ENCODE data around the gene PTS.
"Not testable (repeated sequence)": the region's sequence is repeated elsewhere in the genome, so short reads cannot be mapped to it uniquely, and the experiment has no call there.

Gene PTS

GRCh38 chr11:112185883-112186282 is 40.3 kb upstream of the PTS start:
- H3K4me3 ChIP-seq (ENCODE audit: low read depth, low read length): no peak overlapping the region
- in situ Hi-C loops (cut with HindIII; ENCODE audit: low sequenced_read_pairs): no loop called here
- no peak for TF ChIP-seq CTCF (IDR thresholded peaks at IDR 0.05; ENCODE audit: low read depth, low read length, missing control alignments)
- no peak for DNase-seq (ENCODE audit: low read depth)

GRCh38 chr11:112186304-112186703 is 39.9 kb upstream of the PTS start:
- in situ Hi-C loops (cut with HindIII; ENCODE audit: low sequenced_read_pairs): no loop called here
- DNase-seq (ENCODE audit: low read depth): no peak
- no peak for TF ChIP-seq CTCF (IDR thresholded peaks at IDR 0.05; ENCODE audit: low read depth, low read length, missing control alignments)
- no peak overlapping the region for H3K4me3 ChIP-seq (ENCODE audit: low read depth, low read length)

GRCh38 chr11:112195113-112195512 is 31.1 kb upstream of the PTS start:
- H3K4me3 ChIP-seq (ENCODE audit: low read depth, low read length); DNase-seq (ENCODE audit: low read depth); in situ Hi-C loops (cut with HindIII; ENCODE audit: low sequenced_read_pairs): not testable (repeated sequence)

- no peak overlapping the region for H3K4me3 ChIP-seq (ENCODE audit: low read depth, low read length)
- in situ Hi-C loops (cut with HindIII; ENCODE audit: low sequenced_read_pairs): no loop called here
- no peak for TF ChIP-seq CTCF (IDR thresholded peaks at IDR 0.05; ENCODE audit: low read depth, low read length, missing control alignments)
- no peak for DNase-seq (ENCODE audit: low read depth)
Observed at GRCh38 chr11:112195951-112196351, 30.3 kb upstream of the PTS start.

GRCh38 chr11:112196519-112197087 is 29.6 kb upstream of the PTS start:
- in situ Hi-C loops (cut with HindIII; ENCODE audit: low sequenced_read_pairs): no loop called here
- no peak for TF ChIP-seq CTCF (IDR thresholded peaks at IDR 0.05; ENCODE audit: low read depth, low read length, missing control alignments)
- DNase-seq (ENCODE audit: low read depth): no peak
- no peak overlapping the region for H3K4me3 ChIP-seq (ENCODE audit: low read depth, low read length)

- DNase-seq (ENCODE audit: low read depth); H3K4me3 ChIP-seq (ENCODE audit: low read depth, low read length); in situ Hi-C loops (cut with HindIII; ENCODE audit: low sequenced_read_pairs): not testable (repeated sequence)
Observed at GRCh38 chr11:112199101-112199500, 27.1 kb upstream of the PTS start.

GRCh38 chr11:112200252-112200651 is 26.0 kb upstream of the PTS start:
- in situ Hi-C loops (cut with HindIII; ENCODE audit: low sequenced_read_pairs): no loop called here
- H3K4me3 ChIP-seq (ENCODE audit: low read depth, low read length): no peak overlapping the region
- no peak for TF ChIP-seq CTCF (IDR thresholded peaks at IDR 0.05; ENCODE audit: low read depth, low read length, missing control alignments)
- no peak for DNase-seq (ENCODE audit: low read depth)

- H3K4me3 ChIP-seq (ENCODE audit: low read depth, low read length): no peak overlapping the region
- DNase-seq (ENCODE audit: low read depth): no peak
- no peak for TF ChIP-seq CTCF (IDR thresholded peaks at IDR 0.05; ENCODE audit: low read depth, low read length, missing control alignments)
- in situ Hi-C loops (cut with HindIII; ENCODE audit: low sequenced_read_pairs): no loop called here
Observed at GRCh38 chr11:112206071-112206470, 20.2 kb upstream of the PTS start.
